Right lobe of liver (tissue), 6 donors: ENCODE results near the gene LAMB1. TPM values are rescaled to one million over a fixed set of nuclear protein-coding genes. Genes with fewer than 3 reads are reported as not detected.
"Not testable (repeated sequence)": the region's sequence is repeated elsewhere in the genome, so short reads cannot be mapped to it uniquely, and the experiment has no call there.

ENCODE experiments used
- ATAC-seq, 4 donors: fragments of 200-7000 bp; cut with Tn5 transposase; one replicate each; pipeline ENCODE4 v1.9.1; 2020; ENCODE audit warnings: mild to moderate bottlenecking in 4 of 4, moderate library complexity in 4 of 4
- DNase-seq, 3 donors: peaks; one replicate each; pipeline ENCODE4 v3.0.0-alpha.2; 2020
- H3K27ac ChIP-seq, 3 donors: fragments of 200-600 bp; one replicate each; pipeline ENCODE4 v1.8.0; 2022
- H3K27me3 ChIP-seq, 2 donors: fragments of 200-600 bp; one replicate each; pipeline ENCODE4 v1.8.0; 2022
- H3K36me3 ChIP-seq, 4 donors: fragments of 200-600 bp; sonication (generic) in 1 of 4; one replicate each; pipeline versions ENCODE4 v1.5.1 to v1.8.0; 2017 to 2022; ENCODE audit warnings: control low read depth in 1 of 4
- H3K4me1 ChIP-seq, 4 donors: fragments of 200-600 bp; sonication (generic) in 1 of 4; one replicate each; pipeline versions ENCODE4 v1.5.1 to v1.8.0; 2017 to 2022; ENCODE audit warnings: control low read depth in 1 of 4
- H3K4me3 ChIP-seq, 3 donors: fragments of 200-600 bp; one replicate each; pipeline ENCODE4 v1.8.0; 2022
- H3K9me3 ChIP-seq, 4 donors: fragments of 200-600 bp; sonication (generic) in 1 of 4; one replicate each; pipeline versions ENCODE4 v1.5.1 to v1.8.0; 2017 to 2022; ENCODE audit warnings: control low read depth in 1 of 4
- CTCF ChIP-seq, 4 donors: fragments of 200-600 bp in 3 of 4; fragments of 450-650 bp in 1 of 4; IDR thresholded peaks; one replicate each; pipeline versions ENCODE4 v1.5.1 to v1.8.0; 2016 to 2022; ENCODE audit warnings: antibody characterized with exemption in 4 of 4, mild to moderate bottlenecking in 2 of 4
- POLR2A ChIP-seq: fragments of 450-650 bp; IDR thresholded peaks from one replicate; pipeline ENCODE4 v1.6.1; 2017; ENCODE audit warnings: antibody characterized with exemption, mild to moderate bottlenecking
- WGBS: methylation state at CpG from one replicate; pipeline ENCODE4 v1.1.6; 2018; ENCODE audit warnings: low coverage, low lambda C conversion rate; ENCODE audit not compliant: insufficient coverage; ENCODE audit errors: missing lambda C conversion rate; 5-methylcytosine and 5-hydroxymethylcytosine counted together
- intact Hi-C, 2 donors: fragments of 100-400 bp; cut with DNase I; formaldehyde crosslinking; loops; one replicate each; pipeline versions ENCODE4 v1.11.2 to v1.14.1; 2022
- total RNA-seq, 6 experiments: library from RNA; depleted of rRNA in 2 of 6; stranded (reverse); fragments of >200 nt in 2 of 6; fragmentation: NEBNext Ultra II Directional in 3 of 6; extraction: Animal tissue kit (Norgen Biotek cat#: 25700) in 3 of 6; gene quantifications; one replicate each; pipeline versions ENCODE4 v1.1.0 to v1.2.4, GENCODE V29; 2016 to 2023
- donor health status: DM: no; HTN: yes; CAD: no.
- donor health status: DM: no; HTN: no; CAD: no.
- donor health status: DM: no; HTN: no; CAD: no.
- donor health status: DM: no; HTN: yes; CAD: no.
- donor health status: DM: no; HTN: yes; CAD: no.

The LAMB1 gene
- total RNA-seq, 6 experiments from 2014 or later: 14.9 to 61.0 (median 28.9) TPM

- no peak for TF ChIP-seq POLR2A
Measured at GRCh38 chr7:107890493-107890961, 112.4 kb downstream of the LAMB1 start.

GRCh38 chr7:107889992-107890391, 113.0 kb downstream of the LAMB1 start:
- Histone ChIP-seq H3K9me3 (no peaks in the 10 kb centered on the region), H3K4me1 (peaks cover 0 to 16% (median 7%) of the 10 kb centered on the region in 4 donors), H3K27ac (no peak overlapping the region), H3K27me3 (no peaks in the 10 kb centered on the region), H3K36me3 (peaks cover 0 to 9% (median 3%) of the 10 kb centered on the region in 4 donors), H3K4me3 (no peak overlapping the region)
- no peak for DNase-seq
- TF ChIP-seq POLR2A (no peak), CTCF (IDR thresholded peaks at IDR 0.05) (no peak)
- no peak for ATAC-seq
- 92% methylated on average over 3 of the region's 3 CpGs for WGBS
- intact Hi-C loops: loop anchor here in 1 of 2 donors (5.0 kb wide), 1 partner anchor 257 kb away; no protein-coding TSS in a partner anchor

More at GRCh38 chr7:107890493-107890961, 112.4 kb downstream of the LAMB1 start:
- no peaks in the 10 kb centered on the region for H3K27me3 ChIP-seq
- peak overlapping the region; percentile 58 to 66 (median 65) for H3K4me3 ChIP-seq
- no peaks in the 10 kb centered on the region for H3K9me3 ChIP-seq
- no peak for DNase-seq
- intact Hi-C loops: loop anchor here in 1 of 2 donors (5.0 kb wide), 1 partner anchor 257 kb away; no protein-coding TSS in a partner anchor
- H3K36me3 ChIP-seq: peaks cover 0 to 13% (median 4%) of the 10 kb centered on the region in 4 donors
- peak overlapping the region; percentile 92 to 95 (median 93) for H3K27ac ChIP-seq
- 8% methylated on average over 7 of the region's 7 CpGs for WGBS
- ATAC-seq: peak; percentile 2 to 30 (median 23)
- H3K4me1 ChIP-seq: peaks cover 0 to 16% (median 7%) of the 10 kb centered on the region in 4 donors

- H3K36me3 ChIP-seq, DNase-seq, ATAC-seq, H3K9me3 ChIP-seq, H3K4me3 ChIP-seq, H3K27me3 ChIP-seq, intact Hi-C loops, H3K27ac ChIP-seq: not testable (repeated sequence)
- WGBS: 40% methylated on average over 1 of the region's 22 CpGs
- peaks cover 0 to 12% (median 4%) of the 10 kb centered on the region in 4 donors for H3K4me1 ChIP-seq
Measured at GRCh38 chr7:107887827-107888226, 115.1 kb downstream of the LAMB1 start.

- Histone ChIP-seq H3K36me3 (no peaks in the 10 kb centered on the region), H3K9me3 (no peaks in the 10 kb centered on the region), H3K27me3 (no peaks in the 10 kb centered on the region), H3K4me1 (no peaks in the 10 kb centered on the region), H3K27ac (no peak overlapping the region), H3K4me3 (no peak overlapping the region)
- intact Hi-C loops: no loop called here
- WGBS: 64% methylated on average over 6 of the region's 6 CpGs
- ATAC-seq: no peak
- TF ChIP-seq CTCF (IDR thresholded peaks at IDR 0.05): no peak
- no peak for TF ChIP-seq POLR2A
- no peak for DNase-seq
Measured at GRCh38 chr7:107884066-107884818, 118.7 kb downstream of the LAMB1 start.

GRCh38 chr7:107882766-107883165, 120.2 kb downstream of the LAMB1 start:
- intact Hi-C loops: no loop called here
- H3K4me1 ChIP-seq: no peaks in the 10 kb centered on the region
- ATAC-seq: no peak

More at GRCh38 chr7:107882766-107883165, 120.2 kb downstream of the LAMB1 start:
- H3K36me3 ChIP-seq: no peaks in the 10 kb centered on the region
- no peak overlapping the region for H3K27ac ChIP-seq
- DNase-seq: no peak
- H3K9me3 ChIP-seq: no peaks in the 10 kb centered on the region
- TF ChIP-seq CTCF (IDR thresholded peaks at IDR 0.05) (no peak), POLR2A (no peak)
- no peaks in the 10 kb centered on the region for H3K27me3 ChIP-seq
- 59% methylated on average over 2 of the region's 2 CpGs for WGBS
- no peak overlapping the region for H3K4me3 ChIP-seq
